Smooth muscle cell (in vitro differentiated cells): ENCODE measurements around the gene FOXO3. TPM values are rescaled to one million over a fixed set of nuclear protein-coding genes. Genes with fewer than 3 reads are reported as not detected.

Source experiments
- DNase-seq: peaks from one replicate; lab custom pipeline; 2025; ENCODE audit not compliant: unreplicated experiment; lab: John Stamatoyannopoulos, UW
- H2AFZ ChIP-seq: fragments of 200-600 bp; sonication (generic); 2 replicates; pipeline ENCODE4 v1.6.0; 2016; ENCODE audit warnings: antibody characterized with exemption, low read depth, mild to moderate bottlenecking
- H3F3A ChIP-seq: fragments of 200-600 bp; sonication (generic); 2 replicates; pipeline ENCODE4 v1.6.0; 2017; ENCODE audit warnings: antibody characterized with exemption, low read depth
- H3K27ac ChIP-seq: fragments of 200-600 bp; sonication (generic); 2 replicates; pipeline ENCODE4 v1.5.1; 2016; ENCODE audit warnings: low read depth, mild to moderate bottlenecking
- H3K27me3 ChIP-seq: fragments of 200-600 bp; sonication (generic); 2 replicates; pipeline ENCODE4 v1.6.1; 2016; ENCODE audit warnings: low read depth, mild to moderate bottlenecking
- H3K36me3 ChIP-seq: fragments of 200-600 bp; sonication (generic); 2 replicates; pipeline ENCODE4 v1.5.1; 2016; ENCODE audit warnings: low read depth
- H3K4me1 ChIP-seq: fragments of 200-600 bp; sonication (generic); 2 replicates; pipeline ENCODE4 v1.5.1; 2016; ENCODE audit warnings: low read depth
- H3K4me2 ChIP-seq: fragments of 200-600 bp; sonication (generic); 2 replicates; pipeline ENCODE4 v1.6.0; 2016; ENCODE audit warnings: mild to moderate bottlenecking
- H3K4me3 ChIP-seq: fragments of 200-600 bp; sonication (generic); 2 replicates; pipeline ENCODE4 v1.5.1; 2016; ENCODE audit warnings: mild to moderate bottlenecking
- H3K79me2 ChIP-seq: fragments of 200-600 bp; sonication (generic); 2 replicates; pipeline ENCODE4 v1.6.0; 2016; ENCODE audit warnings: low read depth, mild to moderate bottlenecking
- H3K9ac ChIP-seq: fragments of 200-600 bp; sonication (generic); 2 replicates; pipeline ENCODE4 v1.6.0; 2016; ENCODE audit warnings: low read depth
- H3K9me3 ChIP-seq: fragments of 200-600 bp; sonication (generic); replicated peaks from 2 replicates; pipeline ENCODE4 v1.5.1; 2016; ENCODE audit warnings: low read depth
- H4K20me1 ChIP-seq: fragments of 200-600 bp; sonication (generic); 2 replicates; pipeline ENCODE4 v1.6.0; 2016; ENCODE audit warnings: low read depth
- CTCF ChIP-seq: fragments of 200-600 bp; sonication (generic); IDR thresholded peaks from 2 replicates; pipeline ENCODE4 v1.5.1; 2017; ENCODE audit warnings: borderline replicate concordance, mild to moderate bottlenecking, antibody characterized with exemption; ENCODE audit not compliant: insufficient read depth, poor library complexity, severe bottlenecking
- WGBS: methylation state at CpG from one replicate; pipeline ENCODE4 v1.1.7; 2016; ENCODE audit warnings: low lambda C conversion rate; 5-methylcytosine and 5-hydroxymethylcytosine counted together
- polyA plus RNA-seq: library from polyadenylated mRNA; unstranded; fragments of >200 nt; fragmentation: Nextera tagmentation; extraction: Ambion mirVana; gene quantifications from 2 replicates; pipeline ENCODE4 v1.2.1, GENCODE V29; 2016
- total RNA-seq: library from RNA; depleted of rRNA; stranded (reverse); fragments of >200 nt; gene quantifications from 2 replicates; pipeline ENCODE4 v1.2.3, GENCODE V29; 2014

FOXO3 gene
- total and polyA plus RNA-seq, 2 experiments from 2014 or later: 35.9 to 40.3 TPM

- Histone ChIP-seq H4K20me1 (peaks cover 89% of the 10 kb centered on the region), H3K4me1 (peaks cover 7% of the 10 kb centered on the region)
These were observed 93.9 kb downstream of the FOXO3 start for GRCh38 chr6:108654465-108655106.

GRCh38 chr6:108655806-108656651 is 95.3 kb downstream of the FOXO3 start:
- peaks cover 7% of the 10 kb centered on the region for H3K4me1 ChIP-seq
- peak overlapping the region; percentile 77 for H3K27ac ChIP-seq
- H2AFZ ChIP-seq: no peak overlapping the region

More at GRCh38 chr6:108654465-108655106, 93.9 kb downstream of the FOXO3 start:
- Histone ChIP-seq H3K9ac (no peak overlapping the region), H3F3A (peaks cover 12% of the 10 kb centered on the region), H3K4me2 (no peak overlapping the region), H3K9me3 (no peaks in the 10 kb centered on the region), H3K4me3 (no peak overlapping the region), H3K27me3 (no peaks in the 10 kb centered on the region), H2AFZ (no peak overlapping the region), H3K36me3 (no peaks in the 10 kb centered on the region), H3K79me2 (peaks cover 48% of the 10 kb centered on the region), H3K27ac (no peak overlapping the region)
- no peak for TF ChIP-seq CTCF
- WGBS: 45% methylated on average over 5 of the region's 5 CpGs
- DNase-seq: no peak

DNA sequence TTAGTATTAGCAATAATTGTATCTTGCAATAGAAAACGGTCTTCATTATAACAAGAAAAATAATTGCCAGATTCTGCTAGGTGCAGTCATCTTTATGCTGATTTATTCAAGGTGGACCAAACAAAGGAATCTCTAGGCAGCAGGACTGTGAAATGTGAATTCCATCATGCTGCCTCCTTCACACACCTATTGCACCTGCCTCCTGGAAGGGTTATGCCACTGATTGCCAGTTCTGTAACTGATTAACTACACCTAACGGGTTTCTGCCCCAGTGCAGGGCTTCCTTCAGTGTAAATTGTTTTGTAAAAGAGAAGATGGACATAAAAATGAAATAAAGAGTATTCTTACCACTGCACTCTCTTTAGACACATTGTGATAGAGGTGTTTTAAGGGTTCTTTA is 96.1 kb downstream of the FOXO3 start:
- H3K9ac ChIP-seq: no peak overlapping the region
- H3K27me3 ChIP-seq: no peaks in the 10 kb centered on the region
- H3K4me1 ChIP-seq: peaks cover 7% of the 10 kb centered on the region
- no peak overlapping the region for H2AFZ ChIP-seq
- peaks cover 66% of the 10 kb centered on the region for H3K79me2 ChIP-seq
- no peaks in the 10 kb centered on the region for H3K36me3 ChIP-seq
- peak overlapping the region; percentile 77 for H3K27ac ChIP-seq
- H4K20me1 ChIP-seq: peaks cover 88% of the 10 kb centered on the region
- TF ChIP-seq CTCF: no peak
- peak overlapping the region; percentile 59 for H3K4me2 ChIP-seq
- no peak overlapping the region for H3K4me3 ChIP-seq
- DNase-seq: no peak
- WGBS: 87% methylated on average over 2 of the region's 2 CpGs
- no peaks in the 10 kb centered on the region for H3K9me3 ChIP-seq
- H3F3A ChIP-seq: no peaks in the 10 kb centered on the region

More at GRCh38 chr6:108655806-108656651, 95.3 kb downstream of the FOXO3 start:
- Histone ChIP-seq H3K4me3 (no peak overlapping the region), H3K9ac (peak overlapping the region; percentile 28), H3K27me3 (no peaks in the 10 kb centered on the region), H3K4me2 (peak overlapping the region; percentile 59), H3K36me3 (no peaks in the 10 kb centered on the region), H4K20me1 (peaks cover 89% of the 10 kb centered on the region), H3K9me3 (no peaks in the 10 kb centered on the region), H3K79me2 (peaks cover 60% of the 10 kb centered on the region), H3F3A (peaks cover 7% of the 10 kb centered on the region)
- no peak for TF ChIP-seq CTCF
- DNase-seq: no peak
- 31% methylated on average over 12 of the region's 12 CpGs for WGBS
